ENCODE data around the gene JUND.

The JUND gene

DNA sequence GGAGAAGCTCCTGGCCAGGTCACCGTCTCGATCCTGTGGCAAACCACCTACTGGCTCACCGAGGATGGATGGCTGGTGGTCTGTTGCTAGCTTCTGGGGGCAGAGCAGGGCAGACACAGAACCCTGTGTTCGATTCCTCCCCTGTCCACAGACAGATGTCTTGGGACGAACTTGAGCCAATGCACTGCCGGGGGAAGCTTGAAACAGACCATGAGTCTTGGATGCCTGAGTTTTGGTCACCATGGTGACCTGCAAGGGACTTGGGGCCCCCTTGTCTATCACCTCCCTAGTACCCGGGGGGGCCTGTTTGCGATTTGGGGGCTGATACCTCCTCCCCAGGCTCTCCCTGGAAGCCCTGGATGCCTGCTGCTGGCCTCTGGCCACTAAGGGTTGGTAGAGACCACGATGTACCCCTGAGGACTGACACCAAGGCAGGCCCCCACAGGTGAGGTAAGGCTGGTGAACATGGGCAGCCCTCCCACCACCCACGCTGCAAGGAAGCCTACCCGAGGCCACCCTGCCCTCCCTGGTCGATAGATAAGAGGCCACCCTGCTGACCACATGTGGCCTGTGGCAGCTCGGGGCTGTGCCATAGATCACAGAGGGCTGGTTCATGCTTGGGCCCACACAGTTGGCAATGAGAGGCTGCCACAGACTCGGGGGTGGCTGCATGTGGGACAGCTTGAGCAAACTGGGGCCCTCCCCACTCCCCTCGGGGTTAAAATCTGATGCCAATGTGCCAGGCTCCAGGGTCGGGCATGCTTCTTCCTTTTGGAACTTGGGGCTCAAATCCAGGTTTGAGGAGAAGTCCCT is 17.9 kb downstream of the JUND start:
- no peak for DNase-seq (ENCODE audit: low read depth)
- TF ChIP-seq, protein P1, sequence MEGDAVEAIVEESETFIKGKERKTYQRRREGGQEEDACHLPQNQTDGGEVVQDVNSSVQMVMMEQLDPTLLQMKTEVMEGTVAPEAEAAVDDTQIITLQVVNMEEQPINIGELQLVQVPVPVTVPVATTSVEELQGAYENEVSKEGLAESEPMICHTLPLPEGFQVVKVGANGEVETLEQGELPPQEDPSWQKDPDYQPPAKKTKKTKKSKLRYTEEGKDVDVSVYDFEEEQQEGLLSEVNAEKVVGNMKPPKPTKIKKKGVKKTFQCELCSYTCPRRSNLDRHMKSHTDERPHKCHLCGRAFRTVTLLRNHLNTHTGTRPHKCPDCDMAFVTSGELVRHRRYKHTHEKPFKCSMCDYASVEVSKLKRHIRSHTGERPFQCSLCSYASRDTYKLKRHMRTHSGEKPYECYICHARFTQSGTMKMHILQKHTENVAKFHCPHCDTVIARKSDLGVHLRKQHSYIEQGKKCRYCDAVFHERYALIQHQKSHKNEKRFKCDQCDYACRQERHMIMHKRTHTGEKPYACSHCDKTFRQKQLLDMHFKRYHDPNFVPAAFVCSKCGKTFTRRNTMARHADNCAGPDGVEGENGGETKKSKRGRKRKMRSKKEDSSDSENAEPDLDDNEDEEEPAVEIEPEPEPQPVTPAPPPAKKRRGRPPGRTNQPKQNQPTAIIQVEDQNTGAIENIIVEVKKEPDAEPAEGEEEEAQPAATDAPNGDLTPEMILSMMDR (conservative IDR thresholded peaks at IDR 0.05; ENCODE audit: control insufficient read depth, insufficient read depth, low read depth, low read length), result no peak
- H3K4me3 ChIP-seq (ENCODE audit: control insufficient read depth, low read depth, low read length), result no peak overlapping the region

DNA sequence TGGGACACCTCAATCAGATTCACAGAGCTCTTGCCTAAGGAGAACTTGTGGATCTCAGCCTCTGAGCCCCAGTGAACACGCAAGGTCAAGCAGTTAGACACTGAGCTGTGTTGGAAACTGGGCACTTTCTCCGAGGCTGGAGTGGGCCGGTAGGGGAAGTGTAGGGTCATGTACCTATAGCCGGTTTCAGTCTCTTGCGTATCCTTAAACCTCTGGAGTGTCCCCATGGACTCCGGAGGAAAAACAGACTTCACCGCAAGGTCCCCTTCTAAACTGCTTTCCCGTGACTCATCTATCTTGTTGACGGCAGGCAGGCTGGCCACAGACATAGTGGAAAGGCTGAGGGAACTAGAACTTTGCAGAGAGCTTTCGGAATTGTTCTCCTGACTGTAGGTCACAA is 18.5 kb downstream of the JUND start:
- H3K4me3 ChIP-seq (ENCODE audit: control insufficient read depth, low read depth, low read length), result no peak overlapping the region
- DNase-seq (ENCODE audit: low read depth), result no peak
- TF ChIP-seq, protein P1 (conservative IDR thresholded peaks at IDR 0.05; ENCODE audit: control insufficient read depth, insufficient read depth, low read depth, low read length), result no peak

DNA sequence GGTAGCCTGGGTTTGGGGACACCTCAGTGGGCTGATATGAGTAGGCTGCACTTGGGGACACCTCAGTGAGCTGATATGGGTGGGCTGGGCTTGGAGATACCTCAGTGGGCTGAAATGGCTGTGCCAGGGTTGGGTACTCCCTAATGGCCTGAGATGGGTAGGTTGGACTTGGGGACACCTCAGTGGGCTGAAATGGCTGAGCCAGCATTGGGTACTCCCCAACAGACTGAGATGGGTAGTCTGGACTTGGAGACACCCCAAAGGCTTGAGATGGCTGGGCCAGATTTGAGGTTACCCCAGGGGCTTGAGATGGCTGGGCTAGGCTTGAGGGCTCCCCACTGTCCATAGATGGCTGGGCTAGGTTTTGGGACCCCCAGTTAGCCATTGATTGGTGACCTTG is 19.3 kb downstream of the JUND start:
- no peak overlapping the region for H3K4me3 ChIP-seq (ENCODE audit: control insufficient read depth, low read depth, low read length)
- no peak for DNase-seq (ENCODE audit: low read depth)
- TF ChIP-seq, protein P1 (conservative IDR thresholded peaks at IDR 0.05; ENCODE audit: control insufficient read depth, insufficient read depth, low read depth, low read length), result no peak

DNA sequence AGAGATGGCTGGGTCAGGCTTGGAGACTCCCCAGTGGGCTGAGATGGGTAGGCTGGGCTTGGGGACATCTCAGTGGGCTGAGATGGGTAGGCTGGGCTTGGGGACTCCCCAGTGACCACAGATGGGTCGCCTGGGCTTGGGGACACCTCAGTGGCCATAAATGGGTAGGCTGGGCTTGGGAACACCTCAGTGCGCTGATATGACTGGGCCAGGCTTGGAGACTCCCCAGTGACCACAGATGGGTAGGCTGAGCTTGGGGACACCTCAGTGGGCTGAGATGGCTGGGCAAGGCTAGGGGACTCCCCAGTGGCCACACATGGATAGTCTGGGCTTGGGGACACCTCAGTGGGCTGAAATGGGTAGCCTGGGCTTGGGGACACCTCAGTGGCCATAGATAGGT is 19.9 kb downstream of the JUND start:
- TF ChIP-seq, protein P1 (conservative IDR thresholded peaks at IDR 0.05; ENCODE audit: control insufficient read depth, insufficient read depth, low read depth, low read length), result no peak
- H3K4me3 ChIP-seq (ENCODE audit: control insufficient read depth, low read depth, low read length), result no peak overlapping the region
- DNase-seq (ENCODE audit: low read depth), result no peak

DNA sequence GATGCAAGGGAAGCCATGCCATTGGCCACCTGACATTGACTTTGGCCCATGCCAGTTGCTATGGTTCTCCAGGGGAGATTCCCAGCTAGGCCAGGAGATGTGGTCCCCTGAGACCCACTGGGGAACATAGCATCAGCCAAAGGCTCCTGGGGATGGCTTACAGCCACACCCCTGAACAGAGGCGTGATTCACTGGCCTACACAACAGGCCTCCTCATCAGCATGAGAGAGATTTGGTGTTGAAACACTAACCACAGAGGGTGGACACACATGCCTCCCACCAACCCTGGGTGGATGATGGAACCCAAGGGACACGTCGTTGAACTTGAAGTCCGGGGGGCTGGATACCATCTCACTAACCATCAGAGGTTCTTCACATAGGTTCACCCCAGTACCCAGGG is 21.5 kb downstream of the JUND start:
- DNase-seq (ENCODE audit: low read depth), result peak; percentile 80
- H3K4me3 ChIP-seq (ENCODE audit: control insufficient read depth, low read depth, low read length), result no peak overlapping the region
- TF ChIP-seq, protein P1 (conservative IDR thresholded peaks at IDR 0.05; ENCODE audit: control insufficient read depth, insufficient read depth, low read depth, low read length), result no peak

DNA sequence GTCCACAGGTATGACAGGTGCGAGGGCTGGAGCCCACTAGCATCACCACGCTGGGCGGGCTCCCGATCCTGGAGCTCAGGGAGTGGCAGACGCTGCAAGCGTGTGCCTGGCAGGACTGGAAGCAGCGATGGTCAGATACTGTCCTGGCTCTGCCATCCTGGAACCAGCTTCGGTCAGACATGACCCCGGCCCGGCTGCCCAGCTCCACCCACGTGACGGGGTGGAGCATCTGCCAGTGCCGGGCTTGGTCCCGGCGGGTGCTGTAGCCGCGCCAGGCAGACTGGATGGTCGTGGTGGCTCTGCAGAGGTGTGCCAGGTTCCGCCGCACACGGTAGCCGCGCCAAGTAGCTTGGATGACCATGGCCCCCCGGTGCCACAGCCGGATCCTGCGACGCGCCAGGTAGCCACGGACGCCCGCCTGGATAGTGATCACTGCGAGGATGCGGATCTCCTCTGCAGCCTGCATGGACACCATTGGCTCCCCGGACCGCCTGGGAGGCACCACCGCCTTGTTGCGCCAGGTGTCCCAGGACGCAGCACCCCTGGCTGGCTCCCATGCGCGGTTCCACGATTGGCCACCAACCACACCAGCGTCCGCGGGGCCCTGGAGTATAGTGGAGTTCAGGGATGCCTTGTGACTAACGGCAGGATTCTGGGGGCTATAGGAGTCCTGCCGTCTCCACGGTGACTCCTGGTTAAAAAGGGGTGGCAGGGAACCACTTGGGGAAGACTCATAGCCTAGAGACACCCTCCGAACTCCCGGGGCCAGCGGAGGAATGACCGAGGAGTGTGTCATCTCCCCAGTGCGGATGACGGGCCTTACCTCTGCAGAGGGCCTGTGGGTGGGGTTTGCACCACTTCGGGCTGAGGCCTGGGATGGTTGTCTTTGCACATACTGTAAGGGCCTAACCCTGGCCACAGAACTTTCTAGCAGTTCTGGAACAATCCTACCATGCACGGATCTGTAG is 23.6 kb downstream of the JUND start:
- no peak for DNase-seq (ENCODE audit: low read depth)
- no peak overlapping the region for H3K4me3 ChIP-seq (ENCODE audit: control insufficient read depth, low read depth, low read length)
- TF ChIP-seq, protein P1 (conservative IDR thresholded peaks at IDR 0.05; ENCODE audit: control insufficient read depth, insufficient read depth, low read depth, low read length), result no peak
